ENCODE results near the gene SELENOT.

DNA sequence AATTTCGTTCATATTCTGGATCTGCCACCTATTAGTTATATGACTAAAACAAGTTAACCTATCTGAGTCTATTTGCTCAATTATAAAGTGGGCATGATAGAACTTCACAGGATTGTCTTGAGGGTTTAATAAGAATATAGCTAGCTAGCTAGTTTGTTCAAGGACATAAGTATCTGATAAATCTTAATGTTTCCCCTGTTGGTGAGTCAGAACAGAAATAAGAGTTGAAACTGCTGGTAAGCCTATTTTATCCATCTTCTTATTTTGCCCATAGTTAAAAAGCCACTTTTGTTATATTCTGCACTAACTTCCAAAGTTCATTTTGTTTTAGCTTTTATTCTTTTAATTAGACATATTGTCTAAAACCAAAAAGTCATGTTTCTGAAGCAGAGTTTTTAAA, 9.4 kb downstream of the SELENOT start:
- TF ChIP-seq CTCF (conservative IDR thresholded peaks at IDR 0.05), result no peak
- no peak for TF ChIP-seq ZFX (IDR thresholded peaks at IDR 0.05)

Measured in C4-2B (cell line).